ELR (cell line): ENCODE results near the gene AMBRA1.
A peak's percentile ranks its signal among the peaks of the same experiment; 100 is the strongest.
"Not testable (repeated sequence)": the region's sequence is repeated elsewhere in the genome, so short reads cannot be mapped to it uniquely, and the experiment has no call there.

ENCODE experiments used
- DNase-seq: peaks from one replicate; pipeline ENCODE4 v3.0.0-alpha.2; 2015; ENCODE audit warnings: low read depth

The AMBRA1 gene

DNA sequence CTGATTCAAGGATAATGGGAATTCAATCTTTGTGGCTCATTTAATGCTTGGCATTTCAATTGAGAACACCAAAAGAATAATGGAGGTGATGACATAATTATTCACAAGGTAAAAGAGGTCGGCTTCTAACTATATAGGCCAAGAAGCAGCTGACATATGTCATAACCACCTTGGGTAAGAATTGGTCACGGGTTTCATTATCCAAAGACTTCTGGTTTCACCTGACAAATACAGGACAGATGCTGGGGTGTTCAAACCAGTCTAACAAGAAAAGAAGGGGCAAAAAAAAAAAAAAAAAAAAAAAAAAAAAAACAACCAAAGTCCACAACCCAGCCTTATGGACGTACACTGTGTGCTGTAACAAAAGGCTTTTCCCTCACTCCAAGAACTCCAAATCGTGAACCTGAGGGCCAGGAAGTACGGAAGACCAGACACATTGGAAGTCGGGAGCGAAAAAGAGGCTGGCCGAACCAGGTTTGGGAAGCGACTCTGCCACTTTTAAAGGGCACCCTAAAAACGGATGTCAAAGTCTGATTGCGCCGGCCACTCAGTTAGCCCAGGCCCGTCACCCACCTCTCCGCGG is 22.8 kb upstream of the AMBRA1 start:
- DNase-seq: peak; percentile 32

- peak; percentile 74 for DNase-seq
These were observed 21.9 kb upstream of the AMBRA1 start for GRCh38 chr11:46615756-46616155.

GRCh38 chr11:46612326-46612725 is 18.5 kb upstream of the AMBRA1 start:
- DNase-seq: no peak

- no peak for DNase-seq
These were observed 17.9 kb upstream of the AMBRA1 start for GRCh38 chr11:46611526-46612304.

- DNase-seq: no peak
These were observed 15.6 kb upstream of the AMBRA1 start for GRCh38 chr11:46609386-46609785.

DNA sequence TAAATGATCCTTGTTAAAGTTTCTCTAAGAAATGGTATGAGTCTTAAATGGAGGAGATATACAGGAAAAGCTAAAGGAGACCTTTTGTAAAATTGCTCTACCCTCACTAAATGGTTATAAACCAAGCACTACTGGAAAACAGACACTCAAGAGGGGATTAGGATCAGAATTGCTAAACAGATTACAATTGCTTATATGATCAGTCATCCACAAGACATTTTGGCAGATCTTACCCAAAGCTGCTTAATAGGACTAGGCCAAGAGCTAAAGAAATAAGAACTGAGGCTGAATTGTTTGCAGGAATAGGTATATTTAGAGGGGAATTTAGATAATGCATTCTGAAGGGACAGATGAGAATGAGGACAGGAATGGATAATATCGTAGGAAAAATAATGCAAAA is 13.7 kb upstream of the AMBRA1 start:
- DNase-seq: no peak

- DNase-seq: no peak
These were observed 11.0 kb upstream of the AMBRA1 start for GRCh38 chr11:46604796-46605195.

- no peak for DNase-seq
These were observed 10.0 kb upstream of the AMBRA1 start for GRCh38 chr11:46603704-46604308.

GRCh38 chr11:46601129-46601528 is 7.3 kb upstream of the AMBRA1 start:
- DNase-seq: no peak

GRCh38 chr11:46600194-46600960 is 6.6 kb upstream of the AMBRA1 start:
- DNase-seq: no peak

GRCh38 chr11:46599340-46600193 is 5.7 kb upstream of the AMBRA1 start:
- no peak for DNase-seq

GRCh38 chr11:46597609-46598219 is 3.9 kb upstream of the AMBRA1 start:
- peak; percentile 83 for DNase-seq

DNA sequence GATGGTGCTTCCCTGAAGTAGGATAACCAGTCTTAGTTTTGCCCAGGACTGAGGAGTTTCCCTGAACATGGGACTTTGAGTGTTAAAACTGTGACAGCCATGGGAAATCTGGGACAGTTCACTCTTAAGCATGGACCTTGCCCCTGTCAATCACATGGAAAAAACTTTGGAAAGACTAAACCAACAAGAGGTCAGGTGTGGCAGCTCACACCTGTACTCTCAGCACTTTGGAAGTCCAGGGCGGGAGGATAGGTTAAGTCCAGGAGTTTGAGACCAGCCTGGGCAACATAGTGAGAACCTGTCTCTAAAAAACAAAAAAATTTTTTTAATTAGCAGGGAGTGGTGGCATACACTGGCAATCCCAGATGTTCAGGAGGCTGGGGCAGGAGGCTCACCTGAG is 3.3 kb upstream of the AMBRA1 start:
- DNase-seq: no peak

- DNase-seq: no peak
These were observed 962 bp upstream of the AMBRA1 start for GRCh38 chr11:46594785-46595184.

DNA sequence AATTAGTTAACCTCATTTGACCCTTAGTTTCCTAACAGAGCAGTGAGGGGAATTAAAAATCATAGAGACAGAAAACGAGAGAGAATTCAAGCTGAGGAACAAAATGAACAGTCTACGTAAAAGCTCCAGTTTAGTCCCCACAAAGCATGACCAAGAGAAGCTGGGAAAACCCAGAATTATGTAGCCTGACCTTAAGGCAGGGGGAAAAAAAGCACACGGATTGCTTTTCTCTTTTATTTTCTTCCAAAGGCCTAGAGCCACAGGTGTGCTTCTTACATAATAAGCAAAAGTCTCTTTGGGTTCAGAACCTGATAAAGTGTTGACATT is 514 bp upstream of the AMBRA1 start:
- no peak for DNase-seq

DNA sequence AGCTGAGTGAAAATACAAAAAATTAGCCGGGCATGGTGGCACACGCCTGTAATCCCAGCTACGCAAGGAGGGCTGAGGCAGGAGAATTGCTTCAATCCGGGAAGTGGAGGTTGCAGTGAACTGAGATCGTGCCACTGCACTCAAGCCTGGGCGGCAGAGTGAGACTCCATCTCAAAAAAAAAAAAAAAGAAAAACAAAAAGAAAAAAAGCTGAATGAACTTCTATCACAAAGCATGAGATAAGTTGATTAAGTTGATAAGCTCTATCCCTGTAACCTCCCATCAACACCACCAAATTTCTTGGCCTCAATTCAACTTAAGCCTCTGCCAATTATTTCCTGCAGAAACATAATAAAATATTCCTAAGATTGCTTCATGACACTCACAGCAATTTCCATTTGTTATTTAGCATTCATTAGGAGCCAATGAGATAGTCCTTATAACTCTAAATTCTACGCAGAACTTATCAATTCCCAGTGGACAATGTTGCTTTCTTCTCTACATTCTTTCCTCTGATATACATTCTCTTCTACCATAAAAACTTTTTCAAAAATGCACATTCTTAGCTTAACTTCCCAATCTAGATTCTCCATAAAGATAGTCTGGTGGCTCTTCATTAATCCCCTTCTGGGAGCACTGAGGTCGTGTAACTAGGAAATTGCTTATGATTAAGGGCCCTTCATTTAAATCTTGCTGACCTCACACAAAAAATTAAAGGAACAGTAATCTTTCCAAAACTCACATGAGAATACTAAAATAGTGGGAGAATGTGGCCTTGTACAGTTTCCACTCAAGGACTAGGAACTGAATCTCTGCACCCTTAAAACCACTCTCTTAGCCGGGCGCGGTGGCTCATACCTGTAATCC is 2.9 kb downstream of the AMBRA1 start:
- DNase-seq: no peak

GRCh38 chr11:46588915-46589314 is 4.9 kb downstream of the AMBRA1 start:
- DNase-seq: no peak

DNA sequence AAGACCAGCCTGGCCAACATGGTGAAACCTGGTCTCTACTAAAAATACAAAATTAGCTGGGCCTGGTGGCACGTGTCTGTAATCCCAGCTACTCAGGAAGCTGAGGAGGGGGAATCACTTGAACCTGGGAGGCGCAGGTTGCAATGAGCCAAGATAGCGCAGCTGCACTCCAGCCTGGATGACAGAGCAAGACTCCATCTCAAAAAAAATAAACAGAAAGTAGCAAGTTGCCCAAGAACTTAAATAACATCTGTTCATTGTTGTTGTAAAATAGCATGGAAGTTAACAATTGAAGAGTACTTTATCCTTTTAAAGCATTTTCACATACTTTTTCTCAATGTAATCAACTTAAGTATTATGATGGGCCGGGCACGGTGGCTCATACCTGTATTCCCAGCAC is 5.7 kb downstream of the AMBRA1 start:
- DNase-seq: no peak

DNA sequence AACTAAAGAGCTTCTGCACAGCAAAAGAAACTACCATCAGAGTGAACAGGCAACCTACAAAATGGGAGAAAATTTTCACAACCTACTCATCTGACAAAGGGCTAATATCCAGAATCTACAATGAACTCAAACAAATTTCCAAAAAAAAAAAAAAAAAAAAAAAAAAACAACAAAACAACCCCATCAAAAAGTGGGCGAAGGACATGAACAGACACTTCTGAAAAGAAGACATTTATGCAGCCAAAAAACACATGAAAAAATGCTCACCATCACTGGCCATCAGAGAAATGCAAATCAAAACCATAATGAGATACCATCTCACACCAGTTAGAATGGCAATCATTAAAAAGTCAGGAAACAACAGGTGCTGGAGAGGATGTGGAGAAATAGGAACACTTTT is 10.3 kb downstream of the AMBRA1 start:
- not testable (repeated sequence) for DNase-seq

- DNase-seq: no peak
These were observed 11.2 kb downstream of the AMBRA1 start for GRCh38 chr11:46582588-46582987.

DNA sequence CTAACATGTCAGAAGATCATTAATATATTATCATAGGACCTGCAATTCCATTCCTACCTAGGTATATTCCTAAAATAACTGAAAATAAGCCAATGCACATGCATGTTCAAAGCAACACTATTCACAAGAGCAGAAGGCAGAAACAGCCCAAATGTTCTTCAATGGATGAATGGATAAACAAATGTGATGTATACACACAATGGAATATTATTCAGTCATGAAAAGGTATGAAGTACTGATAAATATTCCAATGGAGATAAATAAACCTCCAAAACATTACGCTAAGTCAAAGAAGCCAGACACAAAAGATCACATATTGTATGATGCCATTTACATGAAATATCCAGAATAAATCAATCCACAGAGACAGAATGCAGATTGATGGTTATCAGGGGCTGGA is 16.8 kb downstream of the AMBRA1 start:
- DNase-seq: no peak
